GM18519 (cell line): Measurements from ENCODE around the gene ATG4D.

Source experiments
- ATAC-seq: cut with Tn5 transposase; IDR thresholded peaks from one replicate; pipeline ENCODE4 v1.9.1; 2021; ENCODE audit warnings: mild to moderate bottlenecking, moderate library complexity; ENCODE audit not compliant: unreplicated experiment, low FRiP score

ATG4D gene

GRCh38 chr19:10543420-10544241 lies at the start of gene ATG4D:
Gene ATG4D, plus strand, starts transcription at chr19:10543904. Its CDS starts 187 bp downstream, at chr19:10544091.
- ATAC-seq, result peak; percentile 44

GRCh38 chr19:10497371-10497770 lies 46.3 kb upstream of the ATG4D start:
- no peak for ATAC-seq

GRCh38 chr19:10499550-10500246 lies 44.0 kb upstream of the ATG4D start:
- no peak for ATAC-seq

GRCh38 chr19:10500247-10500592 lies 43.5 kb upstream of the ATG4D start:
- ATAC-seq, result no peak

- ATAC-seq, result no peak
Measured at GRCh38 chr19:10501971-10502523, 41.7 kb upstream of the ATG4D start.

GRCh38 chr19:10502524-10503001 lies 41.1 kb upstream of the ATG4D start:
- ATAC-seq, result peak; percentile 68

GRCh38 chr19:10503002-10503789 lies 40.5 kb upstream of the ATG4D start, which contains the start of gene KEAP1:
Gene KEAP1, minus strand, starts transcription at chr19:10503356. Its CDS starts 3,323 bp downstream, at chr19:10500033.
- ATAC-seq, result peak; percentile 29

GRCh38 chr19:10505583-10506229 lies 38.0 kb upstream of the ATG4D start:
- no peak for ATAC-seq

GRCh38 chr19:10508036-10508435 lies 35.7 kb upstream of the ATG4D start:
- no peak for ATAC-seq

- ATAC-seq, result no peak
Measured at GRCh38 chr19:10508707-10509106, 35.0 kb upstream of the ATG4D start.

- no peak for ATAC-seq
Measured at GRCh38 chr19:10510301-10510802, 33.4 kb upstream of the ATG4D start.

GRCh38 chr19:10513223-10513622 lies 30.5 kb upstream of the ATG4D start:
- ATAC-seq, result no peak

- ATAC-seq, result no peak
Measured at GRCh38 chr19:10514211-10515145, 29.2 kb upstream of the ATG4D start.

GRCh38 chr19:10516064-10516385 lies 27.7 kb upstream of the ATG4D start:
- ATAC-seq, result no peak

- no peak for ATAC-seq
Measured at GRCh38 chr19:10516671-10517286, 26.9 kb upstream of the ATG4D start.

GRCh38 chr19:10517361-10517759 lies 26.3 kb upstream of the ATG4D start, which contains the start of gene S1PR5:
Gene S1PR5, minus strand, starts transcription at chr19:10517447. Its CDS starts 2,436 bp downstream, at chr19:10515011.
- ATAC-seq, result no peak

- ATAC-seq, result no peak
Measured at GRCh38 chr19:10517760-10518443, 25.8 kb upstream of the ATG4D start.
